IPS-11a (cell line): ENCODE results near the gene EPHA4.

Experiments
- H3K4me3 ChIP-seq: one replicate; pipeline ENCODE4 v1.5.1; 2013; ENCODE audit warnings: low read depth, low read length, control low read depth

The EPHA4 gene

GRCh38 chr2:221572821-221573429 is 821 bp upstream of the EPHA4 start:
- H3K4me3 ChIP-seq, result peak overlapping the region; percentile 61

DNA sequence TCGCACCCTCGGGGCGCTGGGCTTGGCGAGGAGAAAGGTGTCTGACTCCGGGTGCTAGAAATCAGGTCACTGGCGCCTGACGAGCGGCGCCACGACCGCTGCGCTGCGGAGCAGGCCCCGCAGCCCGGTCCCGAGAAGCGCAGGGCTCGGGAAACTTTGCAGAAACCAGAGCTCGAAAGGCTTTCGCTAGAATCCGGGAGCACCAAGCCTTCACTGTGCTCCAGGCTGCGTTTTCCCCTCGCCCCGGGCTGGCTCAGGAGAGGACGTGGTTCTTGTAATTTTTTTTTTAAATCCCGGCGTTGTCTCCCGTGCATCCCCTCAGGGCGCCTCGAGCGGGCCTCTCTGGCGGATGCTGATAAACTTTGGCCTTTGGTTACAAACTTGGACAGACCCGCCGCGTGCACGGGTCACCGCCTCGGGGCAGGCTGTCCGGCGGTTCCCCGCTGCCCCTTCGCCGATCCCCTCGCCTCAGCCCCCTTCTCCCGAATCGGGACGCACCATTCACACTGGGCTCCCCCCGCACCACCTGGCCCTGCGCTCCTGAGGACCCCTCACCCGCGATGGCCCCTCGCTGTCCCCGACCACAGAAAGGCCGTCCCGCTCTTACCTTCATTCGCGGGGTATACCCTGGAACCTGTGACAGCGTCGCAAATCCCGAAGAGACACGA is 419 bp downstream of the EPHA4 start:
- peak overlapping the region; percentile 61 for H3K4me3 ChIP-seq

GRCh38 chr2:221571025-221571550 is 1.0 kb downstream of the EPHA4 start:
- H3K4me3 ChIP-seq, result peak overlapping the region; percentile 61

GRCh38 chr2:221570321-221570935 is 1.7 kb downstream of the EPHA4 start:
- H3K4me3 ChIP-seq, result peak overlapping the region; percentile 14

DNA sequence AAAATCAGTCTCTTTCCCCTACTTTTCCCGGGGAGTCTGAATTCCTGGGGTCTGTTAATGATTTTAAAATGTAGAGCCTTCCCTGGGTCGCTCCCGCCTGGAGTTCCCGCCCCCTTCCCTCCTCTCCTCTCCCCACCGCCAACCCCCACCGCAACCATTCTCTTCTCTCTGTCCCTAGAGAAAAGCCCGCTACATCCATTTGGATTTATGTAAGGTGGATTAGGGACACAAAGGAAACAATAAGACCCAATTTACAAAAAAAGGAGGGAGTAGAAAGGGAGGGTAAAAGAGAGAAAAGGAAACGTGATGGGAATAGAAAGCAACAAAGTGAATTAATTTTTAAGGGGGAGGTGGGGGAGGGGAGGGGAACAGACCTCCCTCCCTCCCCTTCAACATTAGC is 2.2 kb downstream of the EPHA4 start:
- peak overlapping the region; percentile 50 for H3K4me3 ChIP-seq

- peak overlapping the region; percentile 50 for H3K4me3 ChIP-seq
Measured at GRCh38 chr2:221569425-221569845, 2.7 kb downstream of the EPHA4 start.

DNA sequence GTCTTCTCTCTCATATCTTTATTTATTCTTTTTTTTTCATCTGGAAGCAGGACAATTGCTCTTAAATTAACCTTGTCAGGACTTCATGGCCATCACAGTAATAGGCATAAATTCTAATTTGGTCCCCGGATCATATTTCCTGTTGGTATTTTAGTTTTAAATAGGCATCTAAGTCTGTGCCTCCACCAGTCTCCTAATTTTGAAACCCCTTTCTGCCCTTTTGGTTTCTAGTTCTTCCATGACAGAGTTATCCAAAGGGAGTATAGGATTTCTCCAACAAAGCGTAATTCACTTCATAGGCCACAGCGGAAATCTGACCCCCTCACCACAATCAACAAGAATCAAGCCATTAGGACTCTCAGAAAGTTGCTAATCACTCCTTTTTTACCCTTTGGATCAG is 3.8 kb downstream of the EPHA4 start:
- no peak overlapping the region for H3K4me3 ChIP-seq

DNA sequence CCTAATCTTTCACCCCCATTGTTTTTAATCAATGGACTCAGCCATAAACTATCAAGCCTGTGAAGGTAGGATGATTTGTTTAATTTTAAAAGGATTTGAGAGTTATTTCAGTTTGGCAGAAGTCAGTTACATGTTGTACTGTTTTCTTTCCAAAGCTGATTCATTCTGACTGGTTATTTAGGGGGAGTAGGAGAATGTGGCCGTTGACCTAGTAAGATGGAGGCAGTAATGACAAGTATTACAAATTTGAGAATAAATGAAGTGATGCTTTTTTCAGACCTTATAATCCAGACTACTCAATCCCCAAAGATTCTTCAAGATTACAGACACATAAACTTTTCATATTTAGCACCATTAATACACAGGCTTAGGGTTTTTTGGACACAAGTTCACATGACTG is 4.3 kb downstream of the EPHA4 start:
- no peak overlapping the region for H3K4me3 ChIP-seq

GRCh38 chr2:221567231-221567760 is 4.8 kb downstream of the EPHA4 start:
- H3K4me3 ChIP-seq, result no peak overlapping the region

- H3K4me3 ChIP-seq, result no peak overlapping the region
Measured at GRCh38 chr2:221563270-221563985, 8.7 kb downstream of the EPHA4 start.

GRCh38 chr2:221562226-221562625 is 9.9 kb downstream of the EPHA4 start:
- H3K4me3 ChIP-seq, result no peak overlapping the region

DNA sequence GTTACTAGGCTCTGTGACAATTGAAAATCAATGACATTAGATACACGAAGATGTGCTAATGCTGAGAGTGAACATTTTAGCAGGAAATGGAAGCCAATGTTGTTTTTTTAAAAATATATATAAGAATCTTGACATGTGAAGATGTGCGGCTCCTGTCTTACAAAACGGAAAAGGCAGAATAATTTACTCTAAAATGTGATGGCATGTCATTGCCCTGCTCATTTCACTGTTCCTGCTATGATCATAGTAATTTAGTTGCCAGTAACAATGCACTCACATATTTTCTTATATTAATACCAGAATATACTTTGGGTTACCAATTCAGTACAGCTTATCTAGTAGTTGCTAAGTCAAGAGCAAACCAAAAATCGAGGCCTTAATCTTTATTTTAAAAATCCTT is 10.3 kb downstream of the EPHA4 start:
- H3K4me3 ChIP-seq, result no peak overlapping the region

DNA sequence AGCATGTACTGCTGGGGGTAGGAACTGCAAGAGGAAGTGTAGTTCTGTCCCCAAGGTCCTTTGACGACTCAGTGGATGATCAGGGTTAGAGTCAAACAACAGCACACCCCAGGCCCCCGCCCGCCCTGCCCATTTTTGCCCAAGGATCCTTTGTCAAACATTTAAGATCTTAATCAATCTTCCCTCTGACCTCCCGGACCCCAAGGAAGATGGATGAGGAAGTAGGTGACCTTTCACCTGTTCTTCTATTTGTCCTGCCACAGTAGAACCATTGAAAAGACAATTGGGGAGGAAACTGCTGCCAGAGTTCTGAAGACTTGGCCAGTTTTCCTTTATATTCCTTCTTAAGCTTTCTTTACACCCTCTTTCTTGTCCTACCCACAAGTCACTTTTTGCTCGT is 12.1 kb downstream of the EPHA4 start:
- no peak overlapping the region for H3K4me3 ChIP-seq

DNA sequence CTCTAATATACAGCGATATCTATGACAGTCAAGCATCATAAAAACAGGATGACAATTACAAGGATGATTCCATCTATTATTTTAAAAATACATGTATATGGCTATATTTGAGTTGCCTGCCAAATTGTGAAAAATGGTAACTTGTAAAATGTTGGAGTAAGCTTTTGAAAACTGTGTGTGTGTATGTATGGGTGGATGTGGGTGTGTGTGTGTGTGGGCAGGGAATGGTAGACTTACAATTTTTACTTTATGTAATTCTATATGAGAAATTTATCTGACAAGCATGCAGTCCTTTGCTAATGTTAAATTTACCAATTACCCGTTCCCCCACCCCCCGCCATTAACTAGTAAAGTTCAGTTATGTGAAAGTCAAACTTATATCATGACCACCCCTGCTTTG is 14.0 kb downstream of the EPHA4 start:
- H3K4me3 ChIP-seq, result no peak overlapping the region

DNA sequence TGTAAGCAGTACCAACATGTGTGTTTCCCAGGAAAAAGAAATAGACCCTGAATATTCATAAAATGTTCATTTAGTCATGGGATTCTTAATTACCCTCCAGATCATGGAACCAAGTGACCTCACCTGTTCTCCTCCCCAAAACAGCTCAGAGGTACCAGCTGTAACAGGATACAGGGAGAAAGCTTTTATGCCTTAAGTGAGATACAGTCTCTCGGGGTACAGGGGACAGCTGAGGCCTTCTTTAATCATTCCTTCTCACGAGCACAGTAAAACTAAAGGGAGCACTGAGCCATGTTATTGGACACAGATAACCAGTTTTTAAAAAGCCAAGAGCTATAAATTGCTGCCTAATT is 16.6 kb downstream of the EPHA4 start:
- no peak overlapping the region for H3K4me3 ChIP-seq

DNA sequence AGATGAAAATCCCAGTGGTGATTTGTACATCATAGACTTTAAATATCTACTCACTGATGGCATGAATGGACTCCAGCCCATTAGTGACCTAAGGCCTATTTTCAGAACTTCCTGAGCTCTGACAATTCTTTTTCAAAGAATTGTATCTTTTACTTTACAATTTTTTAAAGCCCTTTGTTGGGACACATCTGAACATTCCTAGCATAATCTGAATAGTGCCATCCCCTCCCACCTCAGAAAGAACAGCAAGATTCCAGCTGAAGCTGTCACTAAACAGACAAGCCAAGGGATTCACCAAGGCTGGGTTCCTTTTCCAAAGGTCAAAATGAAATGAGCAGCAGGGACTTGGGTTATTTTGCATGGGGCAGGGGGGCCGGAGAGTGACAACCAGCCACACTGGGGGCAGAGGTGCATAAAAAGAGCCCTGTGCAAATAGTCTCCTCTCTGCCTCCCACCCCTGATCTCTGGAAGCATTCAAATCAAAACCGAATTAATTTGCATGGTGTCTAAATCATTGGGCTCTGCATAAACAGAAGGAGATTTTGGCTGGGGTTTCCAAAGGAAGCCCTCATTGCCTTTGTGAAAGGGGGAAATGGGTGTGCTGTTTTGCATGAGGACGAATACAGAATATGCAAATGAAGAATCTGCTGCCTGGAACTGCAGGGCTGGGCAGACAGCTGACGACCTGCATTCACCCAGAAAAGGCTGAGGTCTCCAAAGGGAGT is 17.2 kb downstream of the EPHA4 start:
- no peak overlapping the region for H3K4me3 ChIP-seq

DNA sequence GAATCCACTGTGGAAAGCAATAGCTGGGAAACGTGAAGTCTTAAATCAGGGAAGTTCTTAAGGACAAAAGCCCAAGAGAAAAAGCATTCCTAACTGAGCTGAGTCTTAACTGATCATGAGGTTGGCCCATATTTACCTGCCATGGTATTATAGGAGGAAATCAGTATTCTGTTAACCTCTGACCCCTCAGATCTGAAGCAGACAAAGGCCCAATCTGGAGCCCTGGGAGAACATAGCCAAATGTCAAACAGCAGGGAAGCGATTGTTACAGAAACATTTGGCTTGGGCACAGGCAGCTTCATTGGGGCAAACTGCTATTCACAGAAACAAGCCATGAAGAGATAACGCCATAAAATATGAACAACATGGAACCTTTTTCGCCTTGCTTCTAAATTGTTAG is 18.8 kb downstream of the EPHA4 start:
- no peak overlapping the region for H3K4me3 ChIP-seq

- H3K4me3 ChIP-seq, result no peak overlapping the region
Measured at GRCh38 chr2:221552291-221552690, 19.8 kb downstream of the EPHA4 start.

DNA sequence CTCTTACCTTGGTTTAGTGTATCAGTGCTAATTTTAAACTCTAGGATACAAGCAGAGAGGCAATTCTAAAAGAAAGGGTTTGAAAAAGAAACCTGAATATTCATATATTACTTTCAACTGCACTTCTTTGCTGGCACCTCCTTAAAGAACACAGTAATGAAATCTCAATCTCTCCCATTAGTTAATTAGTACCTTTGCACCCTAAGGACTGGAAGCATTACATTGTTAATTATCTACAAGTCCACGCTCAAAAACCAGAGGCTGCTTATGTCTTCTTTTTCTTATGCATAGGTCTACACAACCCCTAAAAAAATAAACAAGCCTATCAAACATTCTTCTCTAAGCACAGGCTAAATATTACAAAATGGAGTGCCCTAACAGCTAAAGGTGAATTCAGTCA is 20.2 kb downstream of the EPHA4 start:
- no peak overlapping the region for H3K4me3 ChIP-seq

GRCh38 chr2:221549143-221549542 is 23.0 kb downstream of the EPHA4 start:
- no peak overlapping the region for H3K4me3 ChIP-seq
